GM12878 (cell line): ENCODE measurements around the gene ARHGAP15. TPM values are rescaled to one million over a fixed set of nuclear protein-coding genes. Genes with fewer than 3 reads are reported as not detected.

Experiments used
- FOXK2 ChIP-seq: fragments of 450-650 bp; IDR thresholded peaks from 2 replicates; pipeline ENCODE4 v1.6.1; 2017; ENCODE audit warnings: mild to moderate bottlenecking, moderate library complexity
- NFIC ChIP-seq: IDR thresholded peaks from 2 replicates; pipeline ENCODE4 v1.6.1; 2012; ENCODE audit warnings: low read depth, mild to moderate bottlenecking, inconsistent platforms, low read length, moderate library complexity
- PAX8 ChIP-seq: fragments of 450-650 bp; IDR thresholded peaks from 2 replicates; pipeline ENCODE4 v1.6.1; 2017; ENCODE audit warnings: mild to moderate bottlenecking, moderate library complexity
- PBX3 ChIP-seq: IDR thresholded peaks from 2 replicates; pipeline ENCODE4 v1.6.1; 2011; ENCODE audit warnings: mild to moderate bottlenecking, low read depth, low read length, moderate library complexity; ENCODE audit not compliant: insufficient replicate concordance
- PRDM15 ChIP-seq: fragments of 450-650 bp; formaldehyde crosslinking; IDR thresholded peaks from 2 replicates; pipeline ENCODE4 v1.4.0; 2020; ENCODE audit warnings: mild to moderate bottlenecking, moderate library complexity
- RAD21 ChIP-seq: IDR thresholded peaks from 2 replicates; pipeline ENCODE4 v1.6.1; 2011; ENCODE audit warnings: mild to moderate bottlenecking, low read depth, low read length, moderate library complexity; ENCODE audit not compliant: insufficient read depth
- RUNX3 ChIP-seq: IDR thresholded peaks from 2 replicates; pipeline ENCODE4 v1.6.1; 2012; ENCODE audit warnings: low read length, inconsistent platforms
- STAT1 ChIP-seq: fragments of 450-650 bp; conservative IDR thresholded peaks from 2 replicates; pipeline ENCODE4 v1.6.1; 2014; ENCODE audit warnings: antibody characterized with exemption, mild to moderate bottlenecking
- ZBTB11 ChIP-seq: fragments of 450-650 bp; formaldehyde crosslinking; IDR thresholded peaks from 2 replicates; pipeline ENCODE4 v1.5.0; 2022; ENCODE audit warnings: mild to moderate bottlenecking, missing genetic modification characterization
- polyA plus RNA-seq, 11 experiments: library from polyadenylated mRNA; depleted of rRNA in 4 of 11; unstranded in 6 of 11; stranded (reverse) in 5 of 11; fragments of >200 nt; fragmentation: Nextera tagmentation in 4 of 11; fragmentation: Illumina TruSeq in 1 of 11; extraction: Ambion mirVana in 4 of 11; extraction: Trizol in 1 of 11; gene quantifications; 1 replicate in 1 of 11; 2 replicates in 10 of 11; pipeline versions ENCODE4 v1.2.1 to v1.2.3, GENCODE V29; 2011 to 2016; ENCODE audit warnings: inconsistent platforms in 2 of 11, missing spikeins in 2 of 11, low read depth in 1 of 11
- total RNA-seq, 4 experiments: library from RNA; depleted of rRNA in 3 of 4; stranded (reverse); fragments of >200 nt in 3 of 4; fragmentation: Illumina TruSeq in 1 of 4; extraction: Trizol in 1 of 4; gene quantifications; 2 replicates each; pipeline versions ENCODE4 v1.2.1 to v1.2.3, GENCODE V29; 2013 to 2021

The ARHGAP15 gene
- total and polyA plus RNA-seq, 10 of the 15 experiments (the other 5 are each of a cell fraction or from before 2014, with no cell fraction given), result 38.0 to 92.6 (median 66.7) TPM

GRCh38 chr2:143779021-143779420, 649.8 kb downstream of the ARHGAP15 start (continued):
- TF ChIP-seq PRDM15 (CRISPR knock-in tag) (no peak), FOXK2 (no peak), NFIC (no peak), ZBTB11 (CRISPR knock-in tag) (no peak), RAD21 (no peak), STAT1 (no peak), PAX8 (no peak), PBX3 (no peak), RUNX3 (no peak)
